Measurements from ENCODE around the gene MICU1. TPM values are rescaled to one million over a fixed set of nuclear protein-coding genes. Genes with fewer than 3 reads are reported as not detected.

Gene MICU1
- polyA plus RNA-seq, 1 of the 3 experiments (the other 2 are of a cell fraction) = 24.6 TPM

DNA sequence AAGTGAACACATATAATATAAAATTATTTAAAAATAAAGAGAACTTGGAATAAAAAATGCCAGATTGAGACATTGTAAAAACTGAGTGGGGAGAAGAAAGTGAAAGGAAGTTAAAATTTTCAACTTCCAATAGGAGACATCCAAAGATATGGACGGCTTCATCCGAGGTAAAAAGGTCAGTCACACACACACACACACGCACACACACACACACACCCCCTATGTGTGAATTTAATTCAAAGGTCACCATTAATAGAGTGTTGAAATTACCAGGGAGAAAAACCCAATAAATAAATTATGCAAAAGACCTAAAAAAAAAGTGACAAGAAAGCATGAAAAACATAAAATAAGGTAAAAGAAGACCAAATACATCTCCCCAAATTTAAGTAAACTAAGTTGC lies 140.2 kb downstream of the MICU1 start:
- Histone ChIP-seq H2AFZ (ENCODE audit: low read depth) (no peak overlapping the region), H3K27me3 (ENCODE audit: insufficient read depth) (no peaks in the 10 kb centered on the region), H3K9ac (no peak overlapping the region), H3K4me3 (ENCODE audit: low read depth in 2 of 2, low read length in 1 of 2) (no peak overlapping the region), H3K36me3 (replicated peaks in 1 of 2; ENCODE audit: control insufficient read depth in 1 of 2, insufficient read depth in 2 of 2, low read length in 1 of 2) (no peaks in the 10 kb centered on the region), H3K4me1 (ENCODE audit: control insufficient read depth in 1 of 2, insufficient read depth in 2 of 2, low read depth in 1 of 2, low read length in 1 of 2) (no peaks in the 10 kb centered on the region), H3F3A (replicated peaks; ENCODE audit: insufficient read depth) (no peaks in the 10 kb centered on the region), H3K27ac (ENCODE audit: low read depth in 2 of 2, low read length in 1 of 2) (no peak overlapping the region), H3K9me3 (no peaks in the 10 kb centered on the region), H3K4me2 (no peak overlapping the region), H4K20me1 (ENCODE audit: insufficient read depth) (no peaks in the 10 kb centered on the region), H3K9me2 (no peaks in the 10 kb centered on the region), H3K79me2 (ENCODE audit: insufficient read depth) (no peaks in the 10 kb centered on the region)
- no peak for DNase-seq
- no peak for TF ChIP-seq TEAD4 (IDR thresholded peaks at IDR 0.05; ENCODE audit: borderline replicate concordance, insufficient read depth)
- TF ChIP-seq EZH2phosphoT487 (IDR thresholded peaks at IDR 0.05; ENCODE audit: borderline replicate concordance, low read depth) = no peak
- no peak for TF ChIP-seq FOXJ3 (CRISPR knock-in tag; IDR thresholded peaks at IDR 0.05)
- TF ChIP-seq SMC3 (IDR thresholded peaks at IDR 0.05; ENCODE audit: low read depth, low read length) = no peak
- TF ChIP-seq IRF3 (IDR thresholded peaks at IDR 0.05; ENCODE audit: low read depth, low read length) = no peak
- TF ChIP-seq RFX5 (IDR thresholded peaks at IDR 0.05; ENCODE audit: low read length) = no peak
- no peak for TF ChIP-seq CHD2 (IDR thresholded peaks at IDR 0.05; ENCODE audit: low read length, partially characterized antibody)
- TF ChIP-seq RAD21 (IDR thresholded peaks at IDR 0.05; ENCODE audit: low read length) = no peak
- no peak for TF ChIP-seq NFIC (IDR thresholded peaks at IDR 0.05; ENCODE audit: borderline replicate concordance)
- TF ChIP-seq, protein P1, sequence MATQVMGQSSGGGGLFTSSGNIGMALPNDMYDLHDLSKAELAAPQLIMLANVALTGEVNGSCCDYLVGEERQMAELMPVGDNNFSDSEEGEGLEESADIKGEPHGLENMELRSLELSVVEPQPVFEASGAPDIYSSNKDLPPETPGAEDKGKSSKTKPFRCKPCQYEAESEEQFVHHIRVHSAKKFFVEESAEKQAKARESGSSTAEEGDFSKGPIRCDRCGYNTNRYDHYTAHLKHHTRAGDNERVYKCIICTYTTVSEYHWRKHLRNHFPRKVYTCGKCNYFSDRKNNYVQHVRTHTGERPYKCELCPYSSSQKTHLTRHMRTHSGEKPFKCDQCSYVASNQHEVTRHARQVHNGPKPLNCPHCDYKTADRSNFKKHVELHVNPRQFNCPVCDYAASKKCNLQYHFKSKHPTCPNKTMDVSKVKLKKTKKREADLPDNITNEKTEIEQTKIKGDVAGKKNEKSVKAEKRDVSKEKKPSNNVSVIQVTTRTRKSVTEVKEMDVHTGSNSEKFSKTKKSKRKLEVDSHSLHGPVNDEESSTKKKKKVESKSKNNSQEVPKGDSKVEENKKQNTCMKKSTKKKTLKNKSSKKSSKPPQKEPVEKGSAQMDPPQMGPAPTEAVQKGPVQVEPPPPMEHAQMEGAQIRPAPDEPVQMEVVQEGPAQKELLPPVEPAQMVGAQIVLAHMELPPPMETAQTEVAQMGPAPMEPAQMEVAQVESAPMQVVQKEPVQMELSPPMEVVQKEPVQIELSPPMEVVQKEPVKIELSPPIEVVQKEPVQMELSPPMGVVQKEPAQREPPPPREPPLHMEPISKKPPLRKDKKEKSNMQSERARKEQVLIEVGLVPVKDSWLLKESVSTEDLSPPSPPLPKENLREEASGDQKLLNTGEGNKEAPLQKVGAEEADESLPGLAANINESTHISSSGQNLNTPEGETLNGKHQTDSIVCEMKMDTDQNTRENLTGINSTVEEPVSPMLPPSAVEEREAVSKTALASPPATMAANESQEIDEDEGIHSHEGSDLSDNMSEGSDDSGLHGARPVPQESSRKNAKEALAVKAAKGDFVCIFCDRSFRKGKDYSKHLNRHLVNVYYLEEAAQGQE (IDR thresholded peaks at IDR 0.05; ENCODE audit: low read depth, low read length) = no peak
- TF ChIP-seq, protein P2, sequence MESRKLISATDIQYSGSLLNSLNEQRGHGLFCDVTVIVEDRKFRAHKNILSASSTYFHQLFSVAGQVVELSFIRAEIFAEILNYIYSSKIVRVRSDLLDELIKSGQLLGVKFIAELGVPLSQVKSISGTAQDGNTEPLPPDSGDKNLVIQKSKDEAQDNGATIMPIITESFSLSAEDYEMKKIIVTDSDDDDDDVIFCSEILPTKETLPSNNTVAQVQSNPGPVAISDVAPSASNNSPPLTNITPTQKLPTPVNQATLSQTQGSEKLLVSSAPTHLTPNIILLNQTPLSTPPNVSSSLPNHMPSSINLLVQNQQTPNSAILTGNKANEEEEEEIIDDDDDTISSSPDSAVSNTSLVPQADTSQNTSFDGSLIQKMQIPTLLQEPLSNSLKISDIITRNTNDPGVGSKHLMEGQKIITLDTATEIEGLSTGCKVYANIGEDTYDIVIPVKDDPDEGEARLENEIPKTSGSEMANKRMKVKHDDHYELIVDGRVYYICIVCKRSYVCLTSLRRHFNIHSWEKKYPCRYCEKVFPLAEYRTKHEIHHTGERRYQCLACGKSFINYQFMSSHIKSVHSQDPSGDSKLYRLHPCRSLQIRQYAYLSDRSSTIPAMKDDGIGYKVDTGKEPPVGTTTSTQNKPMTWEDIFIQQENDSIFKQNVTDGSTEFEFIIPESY (IDR thresholded peaks at IDR 0.05; ENCODE audit: borderline replicate concordance, low read depth) = no peak
- no peak for TF ChIP-seq JUND (IDR thresholded peaks at IDR 0.05)
- TF ChIP-seq MEF2A (IDR thresholded peaks at IDR 0.05; ENCODE audit: borderline replicate concordance, low read depth) = no peak
- TF ChIP-seq RXRA (IDR thresholded peaks at IDR 0.05; ENCODE audit: borderline replicate concordance, low read depth) = no peak
- TF ChIP-seq EP300 (IDR thresholded peaks at IDR 0.05; ENCODE audit: borderline replicate concordance in 1 of 2, low read depth in 1 of 2, low read length in 1 of 2) = no peak
- TF ChIP-seq, protein P3, sequence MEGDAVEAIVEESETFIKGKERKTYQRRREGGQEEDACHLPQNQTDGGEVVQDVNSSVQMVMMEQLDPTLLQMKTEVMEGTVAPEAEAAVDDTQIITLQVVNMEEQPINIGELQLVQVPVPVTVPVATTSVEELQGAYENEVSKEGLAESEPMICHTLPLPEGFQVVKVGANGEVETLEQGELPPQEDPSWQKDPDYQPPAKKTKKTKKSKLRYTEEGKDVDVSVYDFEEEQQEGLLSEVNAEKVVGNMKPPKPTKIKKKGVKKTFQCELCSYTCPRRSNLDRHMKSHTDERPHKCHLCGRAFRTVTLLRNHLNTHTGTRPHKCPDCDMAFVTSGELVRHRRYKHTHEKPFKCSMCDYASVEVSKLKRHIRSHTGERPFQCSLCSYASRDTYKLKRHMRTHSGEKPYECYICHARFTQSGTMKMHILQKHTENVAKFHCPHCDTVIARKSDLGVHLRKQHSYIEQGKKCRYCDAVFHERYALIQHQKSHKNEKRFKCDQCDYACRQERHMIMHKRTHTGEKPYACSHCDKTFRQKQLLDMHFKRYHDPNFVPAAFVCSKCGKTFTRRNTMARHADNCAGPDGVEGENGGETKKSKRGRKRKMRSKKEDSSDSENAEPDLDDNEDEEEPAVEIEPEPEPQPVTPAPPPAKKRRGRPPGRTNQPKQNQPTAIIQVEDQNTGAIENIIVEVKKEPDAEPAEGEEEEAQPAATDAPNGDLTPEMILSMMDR (IDR thresholded peaks at IDR 0.05) = no peak
- no peak for TF ChIP-seq POLR2AphosphoS5 (IDR thresholded peaks at IDR 0.05; ENCODE audit: low read depth, low read length)
- no peak for TF ChIP-seq GABPA (IDR thresholded peaks at IDR 0.05; ENCODE audit: low read depth)
- TF ChIP-seq FOXM1 (IDR thresholded peaks at IDR 0.05; ENCODE audit: low read depth) = no peak
- TF ChIP-seq FOSL2 (IDR thresholded peaks at IDR 0.05; ENCODE audit: borderline replicate concordance, low read depth) = no peak
- POLR2A ChIA-PET = interaction anchor here (0.6 kb wide), 1 partner anchor 546 kb away, joined by 4 read pairs; no protein-coding TSS in a partner anchor
- CTCF ChIA-PET = no interaction called here
- WGBS (ENCODE audit: low lambda C conversion rate) = 90% methylated on average over 3 of the region's 3 CpGs
